ENCODE results near the gene STIL. TPM values are rescaled to one million over a fixed set of nuclear protein-coding genes. Genes with fewer than 3 reads are reported as not detected.

Gene STIL
- total and polyA plus RNA-seq, 2 donors (not counting 3 experiments of a cell fraction or from before 2014, with no cell fraction given), result 10.3 to 28.1 TPM

DNA sequence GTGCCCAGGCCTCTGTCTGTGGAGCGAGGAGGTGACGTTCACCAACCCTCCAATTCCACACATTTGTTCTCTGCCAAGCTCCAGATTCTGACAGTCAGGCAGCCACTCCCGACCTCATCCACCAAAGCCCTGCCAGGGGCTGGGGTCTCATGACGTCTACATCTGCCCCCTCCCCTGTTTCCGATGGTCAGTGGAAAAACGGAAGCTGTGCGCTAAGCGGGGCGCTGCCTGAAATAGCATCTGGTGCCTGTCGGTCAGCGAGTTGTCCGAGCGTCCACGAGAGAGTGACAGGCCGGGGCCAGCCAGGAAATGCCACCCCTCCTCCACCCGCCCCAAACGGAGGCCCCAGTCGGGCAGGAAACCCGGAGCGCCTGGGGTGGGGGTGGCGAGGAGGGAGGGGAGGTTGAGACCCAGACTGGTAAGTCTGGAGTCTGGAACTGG, 78.7 kb downstream of the STIL start:
- dilution Hi-C loops (cut with MboI; ENCODE audit: extremely low pct_ligation_motif_present, low sequenced_read_pairs) (no loop called here), intact Hi-C loops (cut with micrococcal nuclease) (loop anchor here (1.0 kb wide), 1 partner anchor 8 kb away; no protein-coding TSS in a partner anchor)
- Histone ChIP-seq H4K20me1 (replicated peaks; ENCODE audit: control insufficient read depth, extremely low read depth, insufficient read depth, low read length) (no peaks in the 10 kb centered on the region), H3K9me1 (replicated peaks; ENCODE audit: control insufficient read depth, extremely low read depth, insufficient read depth, low read length) (no peaks in the 10 kb centered on the region), H3K79me2 (ENCODE audit: control insufficient read depth, insufficient read depth, low read length) (peaks cover 14% of the 10 kb centered on the region), H3K4me2 (ENCODE audit: insufficient read depth, low read length) (peak overlapping the region; percentile 61), H2AFZ (ENCODE audit: low read depth, low read length) (peak overlapping the region; percentile 90), H3K27me3 (ENCODE audit: control insufficient read depth in 2 of 2, insufficient read depth in 2 of 2, low read length in 2 of 2) (no peaks in the 10 kb centered on the region), H3K9me3 (replicated peaks; ENCODE audit: control insufficient read depth, insufficient read depth, low read length) (no peaks in the 10 kb centered on the region), H3K36me3 (ENCODE audit: control insufficient read depth in 2 of 2, extremely low read depth in 1 of 2, insufficient read depth in 2 of 2, low read length in 2 of 2) (no peaks in the 10 kb centered on the region), H3K4me3 (replicated peaks in 1 of 3; ENCODE audit: insufficient read depth in 1 of 3, low read depth in 1 of 3, low read length in 3 of 3) (no peak overlapping the region), H3K9ac (replicated peaks; ENCODE audit: extremely low read depth, insufficient read depth, low read length) (peak overlapping the region; percentile 45), H3K27ac (ENCODE audit: insufficient read depth, low read depth, low read length) (peak overlapping the region; percentile 70), H3K4me1 (ENCODE audit: control insufficient read depth, extremely low read depth, insufficient read depth, low read length) (peaks cover 32% of the 10 kb centered on the region)
- no TSS peak for BruUV-seq (replicated peaks)
- peak; percentile 84 for FAIRE-seq
- DNase-seq (ENCODE audit: low read depth, low spot score), result peak; percentile 84
- TF ChIP-seq POLR2AphosphoS5 (IDR thresholded peaks at IDR 0.05; ENCODE audit: insufficient read depth, low read depth, low read length), result peak; percentile 53
- no peak for TF ChIP-seq POLR2A (IDR thresholded peaks at IDR 0.05; ENCODE audit: low read depth, low read length)
- TF ChIP-seq EZH2 (IDR thresholded peaks at IDR 0.05; ENCODE audit: borderline replicate concordance, low read depth, low read length, severe bottlenecking), result no peak
- POLR2A ChIA-PET, result no interaction called here
- CTCF ChIA-PET, result interaction anchor here (1.0 to 2.6 kb wide), 8 partner anchors 9 to 56 kb away, joined by 3 to 17 read pairs (median 4); no protein-coding TSS in a partner anchor

DNA sequence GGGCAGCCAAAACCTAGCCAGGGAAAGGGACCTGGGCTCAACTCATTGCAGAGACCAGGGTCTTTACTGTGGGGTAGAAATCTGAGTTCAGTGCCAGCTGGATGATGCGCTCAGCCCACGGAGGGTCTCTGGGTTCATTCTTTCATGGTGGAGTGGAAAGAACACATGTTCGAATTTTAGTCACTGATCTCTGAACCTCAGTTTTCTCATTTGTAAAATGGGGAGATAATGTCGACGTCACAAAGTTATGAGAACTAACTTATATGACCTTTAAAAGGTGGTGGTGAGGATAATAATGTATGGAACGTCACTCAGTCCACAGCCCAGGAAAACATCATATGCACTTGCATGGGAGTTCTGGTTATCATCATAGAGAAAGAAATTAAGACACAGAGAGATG, 80.8 kb downstream of the STIL start:
- Histone ChIP-seq H3K9ac (replicated peaks; ENCODE audit: extremely low read depth, insufficient read depth, low read length) (no peak overlapping the region), H2AFZ (ENCODE audit: low read depth, low read length) (no peak overlapping the region), H4K20me1 (replicated peaks; ENCODE audit: control insufficient read depth, extremely low read depth, insufficient read depth, low read length) (no peaks in the 10 kb centered on the region), H3K4me1 (ENCODE audit: control insufficient read depth, extremely low read depth, insufficient read depth, low read length) (peaks cover 39% of the 10 kb centered on the region), H3K36me3 (ENCODE audit: control insufficient read depth in 2 of 2, extremely low read depth in 1 of 2, insufficient read depth in 2 of 2, low read length in 2 of 2) (no peaks in the 10 kb centered on the region), H3K79me2 (ENCODE audit: control insufficient read depth, insufficient read depth, low read length) (peaks cover 34% of the 10 kb centered on the region), H3K27me3 (ENCODE audit: control insufficient read depth in 2 of 2, insufficient read depth in 2 of 2, low read length in 2 of 2) (no peaks in the 10 kb centered on the region), H3K4me2 (ENCODE audit: insufficient read depth, low read length) (no peak overlapping the region), H3K9me3 (replicated peaks; ENCODE audit: control insufficient read depth, insufficient read depth, low read length) (no peaks in the 10 kb centered on the region), H3K27ac (ENCODE audit: insufficient read depth, low read depth, low read length) (no peak overlapping the region), H3K9me1 (replicated peaks; ENCODE audit: control insufficient read depth, extremely low read depth, insufficient read depth, low read length) (no peaks in the 10 kb centered on the region), H3K4me3 (replicated peaks in 1 of 3; ENCODE audit: insufficient read depth in 1 of 3, low read depth in 1 of 3, low read length in 3 of 3) (no peak overlapping the region)
- FAIRE-seq (no peak), DNase-seq (ENCODE audit: low read depth, low spot score) (no peak)
- TF ChIP-seq GATA2 (IDR thresholded peaks at IDR 0.05; ENCODE audit: insufficient read depth, insufficient read length, low read depth, low read length), result no peak
- no peak for TF ChIP-seq JUN (IDR thresholded peaks at IDR 0.05; ENCODE audit: borderline replicate concordance, insufficient read depth, insufficient read length, low read depth)
- no peak for TF ChIP-seq POLR2A (IDR thresholded peaks at IDR 0.05; ENCODE audit: low read depth, low read length)
- TF ChIP-seq, protein P1, sequence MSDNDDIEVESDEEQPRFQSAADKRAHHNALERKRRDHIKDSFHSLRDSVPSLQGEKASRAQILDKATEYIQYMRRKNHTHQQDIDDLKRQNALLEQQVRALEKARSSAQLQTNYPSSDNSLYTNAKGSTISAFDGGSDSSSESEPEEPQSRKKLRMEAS (IDR thresholded peaks at IDR 0.05; ENCODE audit: insufficient read depth, insufficient read length), result no peak
- no peak for TF ChIP-seq FOS (IDR thresholded peaks at IDR 0.05; ENCODE audit: borderline replicate concordance, insufficient read depth, low read length)
- TF ChIP-seq, protein P2, sequence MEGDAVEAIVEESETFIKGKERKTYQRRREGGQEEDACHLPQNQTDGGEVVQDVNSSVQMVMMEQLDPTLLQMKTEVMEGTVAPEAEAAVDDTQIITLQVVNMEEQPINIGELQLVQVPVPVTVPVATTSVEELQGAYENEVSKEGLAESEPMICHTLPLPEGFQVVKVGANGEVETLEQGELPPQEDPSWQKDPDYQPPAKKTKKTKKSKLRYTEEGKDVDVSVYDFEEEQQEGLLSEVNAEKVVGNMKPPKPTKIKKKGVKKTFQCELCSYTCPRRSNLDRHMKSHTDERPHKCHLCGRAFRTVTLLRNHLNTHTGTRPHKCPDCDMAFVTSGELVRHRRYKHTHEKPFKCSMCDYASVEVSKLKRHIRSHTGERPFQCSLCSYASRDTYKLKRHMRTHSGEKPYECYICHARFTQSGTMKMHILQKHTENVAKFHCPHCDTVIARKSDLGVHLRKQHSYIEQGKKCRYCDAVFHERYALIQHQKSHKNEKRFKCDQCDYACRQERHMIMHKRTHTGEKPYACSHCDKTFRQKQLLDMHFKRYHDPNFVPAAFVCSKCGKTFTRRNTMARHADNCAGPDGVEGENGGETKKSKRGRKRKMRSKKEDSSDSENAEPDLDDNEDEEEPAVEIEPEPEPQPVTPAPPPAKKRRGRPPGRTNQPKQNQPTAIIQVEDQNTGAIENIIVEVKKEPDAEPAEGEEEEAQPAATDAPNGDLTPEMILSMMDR (IDR thresholded peaks at IDR 0.05; ENCODE audit: extremely low read depth in 1 of 2, insufficient read depth in 1 of 2, low read depth in 1 of 2, low read length in 2 of 2), result no peak
- no peak for TF ChIP-seq POLR2AphosphoS5 (IDR thresholded peaks at IDR 0.05; ENCODE audit: insufficient read depth, low read depth, low read length)
- TF ChIP-seq MYC (IDR thresholded peaks at IDR 0.05; ENCODE audit: low read depth, low read length), result no peak
- no peak for TF ChIP-seq EZH2 (IDR thresholded peaks at IDR 0.05; ENCODE audit: borderline replicate concordance, low read depth, low read length, severe bottlenecking)
- no TSS peak for BruUV-seq (replicated peaks)
- intact Hi-C loops (cut with micrococcal nuclease), result no loop called here
- dilution Hi-C loops (cut with MboI; ENCODE audit: extremely low pct_ligation_motif_present, low sequenced_read_pairs), result no loop called here
- POLR2A ChIA-PET, result no interaction called here
- CTCF ChIA-PET, result interaction anchor here (1.2 to 2.1 kb wide), 4 partner anchors 13 to 54 kb away, joined by 3 to 6 read pairs (median 4); no protein-coding TSS in a partner anchor
